Activated CD4-positive, alpha-beta T cell treated with anti-CD3 and anti-CD28 coated beads for 4 hours (primary cell): ENCODE results near the gene AEBP1.

ENCODE experiments used
- DNase-seq, 2 donors: peaks; one replicate each; pipeline ENCODE4 v3.0.0-alpha.2; 2020

AEBP1 gene

DNA sequence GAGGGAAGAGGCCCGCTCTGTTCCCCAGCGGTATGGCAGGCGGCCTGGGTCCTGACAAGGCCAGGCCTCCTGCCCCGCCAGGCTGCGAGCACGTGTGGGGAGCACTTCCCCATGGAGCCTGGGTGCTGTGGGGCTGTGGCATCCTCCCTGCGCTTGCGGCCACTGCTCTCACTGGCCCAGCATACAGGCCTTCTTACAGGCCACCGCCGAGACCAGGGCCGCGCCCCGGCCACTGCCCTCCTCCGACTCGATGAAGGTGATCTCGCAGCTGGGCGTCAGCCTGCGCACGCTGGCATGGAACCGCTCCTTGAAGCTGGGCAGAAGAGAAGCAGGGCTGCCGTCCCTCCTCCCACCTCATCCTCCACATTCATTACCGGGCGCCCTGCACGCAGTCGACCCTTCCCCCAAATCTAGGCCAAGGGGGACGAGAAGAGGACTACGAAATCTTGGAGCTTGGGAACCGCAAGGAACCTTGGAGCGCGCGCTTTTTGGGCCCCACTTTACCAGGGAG is 40.9 kb downstream of the AEBP1 start:
- no peak for DNase-seq

DNA sequence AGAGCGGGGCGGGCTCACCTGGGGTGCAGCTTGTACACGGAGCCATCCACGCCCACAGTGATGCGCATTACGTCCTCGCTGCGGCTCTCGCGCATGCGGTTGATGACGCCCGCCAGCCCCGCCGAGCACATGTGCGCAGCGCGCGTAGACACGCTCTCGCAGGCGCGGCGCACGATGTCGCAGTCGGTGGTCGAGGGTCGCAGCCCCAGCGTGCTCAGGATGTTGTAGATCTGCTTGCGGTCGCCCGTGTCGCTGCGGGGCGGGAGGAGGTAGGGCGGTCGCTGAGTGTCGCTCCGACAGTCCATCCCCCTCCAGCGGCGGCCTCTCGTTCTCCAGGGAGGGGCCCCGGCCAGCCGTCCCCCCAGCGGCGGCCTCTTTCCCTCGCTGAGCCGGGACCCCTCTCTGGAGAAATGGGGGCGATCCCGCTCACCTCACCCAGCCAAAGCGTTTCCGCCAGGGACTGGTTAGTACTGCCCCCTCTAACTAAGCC is 41.4 kb downstream of the AEBP1 start:
- peak; percentile 63 to 68 for DNase-seq

GRCh38 chr7:44145969-44146911 is 42.1 kb downstream of the AEBP1 start:
- peak; percentile 69 to 70 for DNase-seq

GRCh38 chr7:44147026-44147991 is 43.2 kb downstream of the AEBP1 start:
- no peak for DNase-seq

GRCh38 chr7:44148166-44148565 is 44.0 kb downstream of the AEBP1 start:
- no peak for DNase-seq

DNA sequence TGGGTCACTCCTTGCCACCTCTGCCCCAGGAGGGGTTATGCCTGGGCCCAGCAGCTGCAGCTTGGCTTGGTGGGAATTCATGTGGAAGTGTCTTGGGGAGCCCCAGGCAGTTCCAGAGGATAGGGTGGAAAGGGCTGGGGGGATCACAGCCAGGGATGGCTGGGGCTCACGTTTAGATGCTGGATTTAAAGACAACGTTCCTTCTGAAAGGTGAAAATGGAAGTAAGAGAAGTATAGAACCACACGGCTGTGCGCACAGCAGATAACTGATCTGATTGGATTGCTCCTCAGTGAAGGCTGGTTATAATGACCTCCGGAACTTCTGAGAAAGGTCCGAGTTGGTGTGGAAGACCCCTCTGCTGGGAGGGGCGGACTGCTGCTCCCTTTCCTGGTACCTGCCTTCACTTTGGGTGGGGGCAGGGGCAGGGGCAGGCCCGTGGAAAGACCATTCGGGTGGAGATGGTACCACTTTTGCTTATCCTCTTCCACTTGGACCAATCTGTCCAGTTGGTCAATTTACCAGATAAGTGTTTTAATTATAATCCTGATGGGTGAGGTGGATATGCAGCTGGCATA is 44.9 kb downstream of the AEBP1 start:
- DNase-seq: no peak

- DNase-seq: no peak
These were observed 45.7 kb downstream of the AEBP1 start for GRCh38 chr7:44149571-44150465.

DNA sequence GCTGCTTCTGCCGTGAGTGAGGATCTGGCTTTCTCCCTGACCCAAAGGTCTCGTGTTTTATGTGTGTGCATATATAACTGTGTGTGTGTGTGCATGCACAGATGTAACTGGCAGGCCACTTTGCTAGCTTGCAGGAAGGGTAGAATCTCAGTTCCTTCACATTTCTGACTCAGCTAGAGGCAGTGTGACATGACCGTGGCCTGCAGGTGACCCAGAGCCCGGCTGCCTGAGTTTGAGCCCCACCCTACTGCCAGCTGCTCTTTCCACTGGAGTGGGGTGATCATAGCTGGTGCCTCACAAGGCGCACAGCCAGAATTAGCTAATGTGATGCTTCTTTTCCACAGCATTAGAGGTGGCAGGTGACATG is 46.3 kb downstream of the AEBP1 start:
- DNase-seq: no peak

GRCh38 chr7:44150966-44151941 is 47.1 kb downstream of the AEBP1 start:
- no peak for DNase-seq

GRCh38 chr7:44151956-44152355 is 47.8 kb downstream of the AEBP1 start:
- no peak for DNase-seq

GRCh38 chr7:44152971-44153947 is 49.1 kb downstream of the AEBP1 start:
- DNase-seq: no peak

DNA sequence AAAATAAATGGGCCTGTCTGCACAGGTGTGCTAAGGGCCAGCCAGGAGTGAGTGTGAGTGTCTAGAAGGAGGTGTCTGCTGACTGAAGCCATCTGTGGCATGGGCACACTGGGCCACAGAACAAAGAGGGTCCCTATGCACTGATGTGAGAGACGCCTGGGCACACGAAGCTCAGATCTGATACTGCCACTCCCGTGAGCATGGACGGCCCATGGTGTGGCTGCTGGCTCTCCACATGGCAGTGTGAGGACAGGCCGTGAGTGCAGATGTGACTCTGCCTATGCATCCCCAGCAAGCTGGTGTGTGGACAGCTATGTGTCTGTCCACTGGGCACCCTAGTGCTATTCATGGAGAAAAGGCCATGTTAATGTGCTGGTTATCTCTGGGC is 49.8 kb downstream of the AEBP1 start:
- no peak for DNase-seq

GRCh38 chr7:44154703-44155102 is 50.6 kb downstream of the AEBP1 start:
- no peak for DNase-seq

GRCh38 chr7:44155191-44156185 is 51.3 kb downstream of the AEBP1 start:
- no peak for DNase-seq

- DNase-seq: no peak
These were observed 52.4 kb downstream of the AEBP1 start for GRCh38 chr7:44156453-44157010.

- DNase-seq: no peak
These were observed 53.3 kb downstream of the AEBP1 start for GRCh38 chr7:44157116-44158080.
